Osteoblast (primary cell): ENCODE measurements around the gene RAI1. TPM values are rescaled to one million over a fixed set of nuclear protein-coding genes. Genes with fewer than 3 reads are reported as not detected.

Experiments
- DNase-seq: peaks from one replicate; pipeline ENCODE4 v3.0.0; 2011; ENCODE audit warnings: low spot score, mixed read lengths; ENCODE audit not compliant: insufficient read length; ENCODE audit errors: missing footprints
- H2AFZ ChIP-seq: 2 replicates; pipeline ENCODE4 v1.6.0; 2011; ENCODE audit warnings: mild to moderate bottlenecking, low read length
- H3K27ac ChIP-seq: 2 replicates; pipeline ENCODE4 v1.5.1; 2011; ENCODE audit warnings: mild to moderate bottlenecking, low read depth, low read length, moderate library complexity
- H3K27me3 ChIP-seq: 2 replicates; pipeline ENCODE4 v1.6.0; 2012; ENCODE audit warnings: mild to moderate bottlenecking, control low read depth, inconsistent platforms, low read length, moderate library complexity; ENCODE audit not compliant: insufficient read depth
- H3K36me3 ChIP-seq: 2 replicates; pipeline ENCODE4 v1.5.1; 2011; ENCODE audit warnings: mild to moderate bottlenecking, low read length, control low read depth, moderate library complexity; ENCODE audit not compliant: insufficient read depth
- H3K4me1 ChIP-seq: 2 replicates; pipeline ENCODE4 v1.5.1; 2011; ENCODE audit warnings: mild to moderate bottlenecking, low read length, control low read depth, moderate library complexity; ENCODE audit not compliant: insufficient read depth
- H3K4me2 ChIP-seq: 2 replicates; pipeline ENCODE4 v1.6.0; 2011; ENCODE audit warnings: mild to moderate bottlenecking, low read length; ENCODE audit not compliant: insufficient read depth
- H3K4me3 ChIP-seq: fragments of 200-600 bp; sonication (generic); 3 replicates; pipeline ENCODE4 v1.5.1; 2012; ENCODE audit warnings: mild to moderate bottlenecking, low read length, inconsistent platforms; ENCODE audit not compliant: insufficient read depth
- H3K79me2 ChIP-seq: 2 replicates; pipeline ENCODE4 v1.6.0; 2012; ENCODE audit warnings: mild to moderate bottlenecking, low read length, control low read depth, inconsistent platforms; ENCODE audit not compliant: insufficient read depth
- H3K9me3 ChIP-seq: 2 replicates; pipeline ENCODE4 v1.5.1; 2011; ENCODE audit warnings: low read depth, low read length, control low read depth
- H4K20me1 ChIP-seq: 2 replicates; pipeline ENCODE4 v1.6.0; 2012; ENCODE audit warnings: mild to moderate bottlenecking, low read length, control low read depth; ENCODE audit not compliant: insufficient read depth
- total RNA-seq: library from RNA; depleted of rRNA; stranded (reverse); fragments of >200 nt; gene quantifications from 2 replicates; pipeline ENCODE4 v1.2.3, GENCODE V29; 2012
- TF ChIP-seq, protein P1 (sequence below): IDR thresholded peaks from 2 replicates; pipeline ENCODE4 v1.5.1; 2011; ENCODE audit warnings: mild to moderate bottlenecking, low read depth, low read length, moderate library complexity; ENCODE audit errors: extremely low read depth

The RAI1 gene
- total RNA-seq, 1 donor: 15.6 TPM

DNA sequence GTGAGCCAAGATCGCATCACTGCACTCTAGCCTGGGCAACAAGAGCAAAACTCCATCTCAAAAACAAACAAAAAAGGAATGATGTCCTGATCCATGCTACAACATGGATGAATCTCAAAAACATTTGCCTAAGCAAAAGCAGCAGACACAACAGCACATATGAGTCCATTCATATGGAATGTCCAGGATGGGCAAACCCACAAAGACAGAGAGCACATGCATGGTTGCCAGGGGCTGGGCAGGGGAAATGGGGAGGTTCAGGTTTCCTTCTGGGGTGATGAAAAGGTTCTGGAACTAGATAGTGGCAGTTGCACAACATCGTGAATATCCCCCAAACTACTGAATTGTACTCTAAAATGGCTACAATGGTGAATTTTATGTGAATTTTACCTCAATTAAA, 35.3 kb upstream of the RAI1 start:
- no peaks in the 10 kb centered on the region for H3K4me1 ChIP-seq
- H3K4me2 ChIP-seq: no peak overlapping the region
- no peaks in the 10 kb centered on the region for H4K20me1 ChIP-seq
- no peaks in the 10 kb centered on the region for H3K79me2 ChIP-seq
- no peaks in the 10 kb centered on the region for H3K36me3 ChIP-seq
- TF ChIP-seq, protein P1, sequence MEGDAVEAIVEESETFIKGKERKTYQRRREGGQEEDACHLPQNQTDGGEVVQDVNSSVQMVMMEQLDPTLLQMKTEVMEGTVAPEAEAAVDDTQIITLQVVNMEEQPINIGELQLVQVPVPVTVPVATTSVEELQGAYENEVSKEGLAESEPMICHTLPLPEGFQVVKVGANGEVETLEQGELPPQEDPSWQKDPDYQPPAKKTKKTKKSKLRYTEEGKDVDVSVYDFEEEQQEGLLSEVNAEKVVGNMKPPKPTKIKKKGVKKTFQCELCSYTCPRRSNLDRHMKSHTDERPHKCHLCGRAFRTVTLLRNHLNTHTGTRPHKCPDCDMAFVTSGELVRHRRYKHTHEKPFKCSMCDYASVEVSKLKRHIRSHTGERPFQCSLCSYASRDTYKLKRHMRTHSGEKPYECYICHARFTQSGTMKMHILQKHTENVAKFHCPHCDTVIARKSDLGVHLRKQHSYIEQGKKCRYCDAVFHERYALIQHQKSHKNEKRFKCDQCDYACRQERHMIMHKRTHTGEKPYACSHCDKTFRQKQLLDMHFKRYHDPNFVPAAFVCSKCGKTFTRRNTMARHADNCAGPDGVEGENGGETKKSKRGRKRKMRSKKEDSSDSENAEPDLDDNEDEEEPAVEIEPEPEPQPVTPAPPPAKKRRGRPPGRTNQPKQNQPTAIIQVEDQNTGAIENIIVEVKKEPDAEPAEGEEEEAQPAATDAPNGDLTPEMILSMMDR: no peak
- H3K9me3 ChIP-seq: no peaks in the 10 kb centered on the region
- DNase-seq: no peak
- H3K4me3 ChIP-seq: no peak overlapping the region
- no peak overlapping the region for H2AFZ ChIP-seq
- H3K27ac ChIP-seq: no peak overlapping the region
- no peaks in the 10 kb centered on the region for H3K27me3 ChIP-seq

DNA sequence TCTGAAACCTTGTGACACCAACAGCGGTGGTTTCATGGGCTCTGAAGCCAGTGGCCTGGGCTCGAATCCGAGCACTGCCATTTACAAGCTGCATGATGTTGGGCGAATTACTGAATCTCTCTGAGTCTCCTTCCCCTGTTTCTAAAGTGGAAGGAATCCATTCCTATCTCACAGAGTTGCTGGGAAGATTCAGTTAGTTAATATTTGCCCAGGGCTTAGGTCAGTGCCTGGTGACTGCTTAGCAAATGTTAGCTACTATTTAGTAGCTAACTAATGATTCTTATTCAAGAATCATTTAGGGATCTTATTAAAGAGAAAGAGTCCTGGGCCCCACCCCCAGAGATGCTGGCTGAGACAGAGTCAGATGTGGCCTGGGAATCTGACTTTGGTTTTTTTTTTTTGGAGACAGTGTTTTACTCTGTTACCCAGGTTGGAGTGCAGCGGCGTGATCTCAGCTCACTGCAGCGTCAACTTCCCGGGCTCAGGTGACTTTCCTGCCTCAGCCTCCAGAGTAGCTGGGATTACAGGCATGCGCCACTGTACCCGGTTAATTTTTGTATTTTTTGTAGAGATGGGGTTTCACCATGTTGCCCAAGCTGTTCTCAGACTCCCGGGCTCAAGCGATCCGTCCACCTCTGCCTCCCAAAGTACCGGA, 33.6 kb upstream of the RAI1 start:
- Histone ChIP-seq H3K36me3 (no peaks in the 10 kb centered on the region), H3K79me2 (no peaks in the 10 kb centered on the region), H3K4me2 (no peak overlapping the region), H3K9me3 (no peaks in the 10 kb centered on the region), H3K27me3 (no peaks in the 10 kb centered on the region), H4K20me1 (no peaks in the 10 kb centered on the region), H3K4me1 (no peaks in the 10 kb centered on the region), H3K27ac (no peak overlapping the region), H2AFZ (no peak overlapping the region), H3K4me3 (no peak overlapping the region)
- DNase-seq: no peak
- TF ChIP-seq, protein P1: no peak

DNA sequence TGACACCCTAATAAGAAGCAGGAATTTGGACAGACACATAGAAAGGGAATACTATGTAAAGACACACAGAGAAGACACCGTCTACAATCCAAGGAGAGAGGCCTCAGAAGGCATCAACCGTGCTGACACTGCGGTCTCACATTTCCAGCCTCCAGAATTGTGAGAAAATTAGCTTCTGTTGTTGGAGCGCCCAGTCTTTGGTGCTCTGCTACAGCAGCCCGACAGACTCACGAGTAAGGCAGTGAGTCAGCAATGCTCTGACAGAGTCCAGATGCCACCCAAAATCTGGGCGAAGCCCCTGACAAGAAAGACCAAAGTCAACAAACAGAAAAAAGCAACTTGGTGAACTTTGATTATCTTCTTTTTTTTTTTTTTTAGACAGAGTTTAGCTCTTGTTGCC, 32.5 kb upstream of the RAI1 start:
- H3K27me3 ChIP-seq: no peaks in the 10 kb centered on the region
- DNase-seq: peak; percentile 75
- H3K9me3 ChIP-seq: no peaks in the 10 kb centered on the region
- no peaks in the 10 kb centered on the region for H4K20me1 ChIP-seq
- no peak overlapping the region for H3K4me2 ChIP-seq
- H3K4me3 ChIP-seq: no peak overlapping the region
- no peaks in the 10 kb centered on the region for H3K79me2 ChIP-seq
- H3K4me1 ChIP-seq: no peaks in the 10 kb centered on the region
- H2AFZ ChIP-seq: no peak overlapping the region
- H3K36me3 ChIP-seq: no peaks in the 10 kb centered on the region
- TF ChIP-seq, protein P1: no peak
- no peak overlapping the region for H3K27ac ChIP-seq

DNA sequence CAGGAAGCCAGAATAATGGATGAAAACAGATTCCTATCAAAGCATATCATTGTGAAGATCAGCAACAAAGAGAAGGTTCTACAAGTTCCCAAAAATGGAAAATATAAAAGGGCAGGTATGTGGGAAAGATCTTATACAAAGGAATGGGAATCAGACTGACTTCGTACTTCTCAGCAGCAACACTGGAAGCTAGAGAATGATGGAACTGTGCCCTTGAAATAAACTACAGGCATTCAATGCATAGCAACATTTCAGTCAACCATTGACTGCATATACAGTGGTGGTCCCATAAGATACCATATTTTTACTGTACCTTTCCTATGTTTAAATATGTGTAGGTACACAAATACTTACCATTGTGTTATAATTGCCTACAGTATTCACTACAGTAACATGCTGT, 30.3 kb upstream of the RAI1 start:
- H3K4me1 ChIP-seq: no peaks in the 10 kb centered on the region
- no peaks in the 10 kb centered on the region for H3K9me3 ChIP-seq
- no peaks in the 10 kb centered on the region for H3K36me3 ChIP-seq
- H3K27me3 ChIP-seq: no peaks in the 10 kb centered on the region
- H3K4me2 ChIP-seq: no peak overlapping the region
- H4K20me1 ChIP-seq: no peaks in the 10 kb centered on the region
- H3K27ac ChIP-seq: no peak overlapping the region
- TF ChIP-seq, protein P1: no peak
- no peaks in the 10 kb centered on the region for H3K79me2 ChIP-seq
- no peak overlapping the region for H2AFZ ChIP-seq
- DNase-seq: no peak
- no peak overlapping the region for H3K4me3 ChIP-seq
